Hippocampal formation (tissue), 2 donors: Measurements from ENCODE around the gene ZNF609.

Source experiments
- DNase-seq, 2 donors: peaks; one replicate each; lab custom pipeline; 2025; lab: John Stamatoyannopoulos, UW

ZNF609 gene

GRCh38 chr15:64653757-64654156 is 193.4 kb downstream of the ZNF609 start:
- no peak for DNase-seq

- DNase-seq = no peak
Observed at GRCh38 chr15:64656508-64656907, 196.1 kb downstream of the ZNF609 start.

GRCh38 chr15:64665179-64665578 is 204.8 kb downstream of the ZNF609 start:
- no peak for DNase-seq

- no peak for DNase-seq
Observed at GRCh38 chr15:64667736-64668161, 207.4 kb downstream of the ZNF609 start.

- no peak for DNase-seq
Observed at GRCh38 chr15:64673866-64674265, 213.5 kb downstream of the ZNF609 start.

- no peak for DNase-seq
Observed at GRCh38 chr15:64678126-64678819, 217.9 kb downstream of the ZNF609 start.

GRCh38 chr15:64680097-64680496 is 219.7 kb downstream of the ZNF609 start:
- DNase-seq = no peak

GRCh38 chr15:64681424-64682024 is 221.1 kb downstream of the ZNF609 start:
- DNase-seq = peak; percentile 36 to 54

- no peak for DNase-seq
Observed at GRCh38 chr15:64682255-64682654, 221.9 kb downstream of the ZNF609 start.

GRCh38 chr15:64683378-64683777 is 223.0 kb downstream of the ZNF609 start:
- DNase-seq = no peak

- DNase-seq = no peak
Observed at GRCh38 chr15:64685230-64685888, 225.0 kb downstream of the ZNF609 start.

GRCh38 chr15:64686130-64686735 is 225.9 kb downstream of the ZNF609 start:
- DNase-seq = peak in 1 of 2 donors; percentile 65

GRCh38 chr15:64687172-64687571 is 226.8 kb downstream of the ZNF609 start:
- DNase-seq = no peak

- DNase-seq = no peak
Observed at GRCh38 chr15:64687688-64688087, 227.3 kb downstream of the ZNF609 start.

- DNase-seq = no peak
Observed at GRCh38 chr15:64688770-64689169, 228.4 kb downstream of the ZNF609 start.

- DNase-seq = no peak
Observed at GRCh38 chr15:64690008-64690407, 229.6 kb downstream of the ZNF609 start.

- DNase-seq = no peak
Observed at GRCh38 chr15:64690578-64691296, 230.4 kb downstream of the ZNF609 start.

GRCh38 chr15:64691896-64692565 is 231.7 kb downstream of the ZNF609 start:
- peak in 1 of 2 donors; percentile 20 for DNase-seq

- peak in 1 of 2 donors; percentile 35 for DNase-seq
Observed at GRCh38 chr15:64693134-64693533, 232.8 kb downstream of the ZNF609 start.

- peak in 1 of 2 donors; percentile 47 for DNase-seq
Observed at GRCh38 chr15:64694816-64695215, 234.4 kb downstream of the ZNF609 start.

- peak; percentile 28 to 63 for DNase-seq
Observed at GRCh38 chr15:64695561-64695992, 235.2 kb downstream of the ZNF609 start.
